DMS 273 (cell line): ENCODE measurements around the gene TMPRSS7.
"Not testable (repeated sequence)": the region's sequence is repeated elsewhere in the genome, so short reads cannot be mapped to it uniquely, and the experiment has no call there.

Experiments used
- DNase-seq: peaks from one replicate; lab custom pipeline; 2025; ENCODE audit not compliant: unreplicated experiment; lab: John Stamatoyannopoulos, UW

The TMPRSS7 gene

DNA sequence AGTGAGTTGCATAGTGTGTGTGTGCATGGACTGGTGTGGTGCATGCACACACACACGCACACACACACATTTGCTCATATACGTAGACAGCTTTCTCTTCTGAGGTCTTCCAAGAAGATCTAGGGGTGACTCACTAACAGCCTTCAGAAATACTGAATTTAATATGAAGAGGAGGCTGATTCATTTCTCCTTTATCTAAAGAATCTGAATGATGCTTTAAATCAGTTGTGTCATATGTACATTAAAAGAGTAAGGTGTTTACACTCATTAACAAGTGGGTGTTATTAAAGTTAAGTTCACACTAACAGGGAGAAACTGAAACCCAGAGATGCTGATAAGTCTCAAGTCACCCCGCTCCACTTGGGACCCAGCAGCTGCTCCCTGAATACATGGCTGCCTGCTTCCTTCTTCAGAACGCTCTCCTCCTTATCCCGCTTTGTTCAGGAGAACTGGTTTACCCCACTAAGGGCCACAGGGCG, 22.0 kb downstream of the TMPRSS7 start:
- no peak for DNase-seq

GRCh38 chr3:112059497-112059896, 25.0 kb downstream of the TMPRSS7 start:
- DNase-seq = no peak

DNA sequence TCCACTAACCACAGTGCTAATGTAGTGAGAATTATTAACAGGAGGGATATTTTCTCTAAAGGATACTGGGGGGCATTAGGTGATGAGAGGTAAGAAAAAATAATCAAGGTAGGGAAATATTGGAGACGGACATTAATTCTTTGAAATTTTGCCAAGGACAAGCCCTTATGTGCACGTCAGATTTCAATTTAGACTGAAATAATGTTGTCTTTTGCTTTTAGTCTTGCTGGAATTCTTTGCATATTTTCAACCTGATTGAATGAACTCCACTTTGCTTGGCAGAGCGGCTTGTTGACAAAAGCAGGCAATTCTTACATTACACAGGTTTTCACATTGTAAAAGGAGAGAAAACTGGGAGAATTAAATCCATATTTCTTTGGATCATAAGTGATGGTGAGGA, 26.6 kb downstream of the TMPRSS7 start:
- DNase-seq = no peak

- DNase-seq = not testable (repeated sequence)
Measured at GRCh38 chr3:112072387-112073060, 38.0 kb downstream of the TMPRSS7 start.

DNA sequence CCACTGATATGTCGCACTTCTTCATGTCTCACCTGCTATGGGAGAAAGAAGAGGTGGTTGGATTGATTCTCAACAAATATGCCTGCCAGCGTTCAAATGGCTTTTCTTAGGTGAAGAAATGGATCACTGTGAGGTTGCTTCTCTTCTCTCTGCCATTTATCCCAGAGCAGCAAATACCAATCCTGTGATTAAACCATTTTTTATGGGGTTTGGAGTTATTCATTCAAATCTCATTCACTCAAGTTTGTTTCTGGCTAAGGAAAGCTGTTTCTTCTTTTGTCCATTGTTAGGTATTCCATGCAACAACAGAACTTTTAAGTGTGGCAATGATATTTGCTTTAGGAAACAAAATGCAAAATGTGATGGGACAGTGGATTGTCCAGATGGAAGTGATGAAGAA, 39.5 kb downstream of the TMPRSS7 start:
- DNase-seq = no peak

GRCh38 chr3:112074616-112075497, 40.3 kb downstream of the TMPRSS7 start:
- DNase-seq = peak; percentile 78

- no peak for DNase-seq
Measured at GRCh38 chr3:112078125-112079083, 43.9 kb downstream of the TMPRSS7 start.

DNA sequence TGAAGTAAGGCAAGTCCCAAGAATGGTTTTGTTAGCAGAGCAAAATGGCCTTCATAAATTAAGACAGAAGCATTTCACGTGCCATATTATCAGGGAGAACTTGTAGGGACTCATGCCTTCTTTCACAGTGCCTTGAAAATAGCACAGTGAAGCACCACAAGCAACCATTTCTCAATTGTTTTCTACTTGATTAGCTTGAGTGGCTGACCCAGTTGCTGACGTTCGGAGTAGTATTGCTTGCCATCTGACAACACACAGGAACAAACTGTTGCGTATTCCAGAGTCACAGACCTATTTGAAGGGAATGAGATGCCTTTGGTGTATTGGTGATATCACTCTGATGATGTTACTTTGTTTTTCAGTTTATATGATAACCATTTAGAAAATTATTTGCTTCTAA, 48.7 kb downstream of the TMPRSS7 start:
- no peak for DNase-seq

- peak; percentile 53 for DNase-seq
Measured at GRCh38 chr3:112084980-112085705, 50.6 kb downstream of the TMPRSS7 start.

DNA sequence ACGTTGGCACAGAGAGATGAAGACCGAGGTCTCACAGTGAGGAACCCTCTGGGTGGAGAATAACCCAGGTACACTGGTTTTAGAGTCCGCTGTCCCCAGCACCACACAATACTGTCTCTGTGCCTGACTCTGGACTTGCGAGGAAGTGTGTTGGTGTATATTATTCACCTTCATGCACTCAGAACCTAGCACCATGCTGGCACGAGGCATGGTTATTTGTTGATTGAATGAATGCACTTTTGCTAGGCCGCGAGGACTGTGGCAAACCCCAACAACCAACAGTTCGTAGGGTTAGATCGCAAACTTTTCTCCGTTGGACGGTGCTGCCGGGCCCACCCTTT, 51.2 kb downstream of the TMPRSS7 start:
- no peak for DNase-seq

DNA sequence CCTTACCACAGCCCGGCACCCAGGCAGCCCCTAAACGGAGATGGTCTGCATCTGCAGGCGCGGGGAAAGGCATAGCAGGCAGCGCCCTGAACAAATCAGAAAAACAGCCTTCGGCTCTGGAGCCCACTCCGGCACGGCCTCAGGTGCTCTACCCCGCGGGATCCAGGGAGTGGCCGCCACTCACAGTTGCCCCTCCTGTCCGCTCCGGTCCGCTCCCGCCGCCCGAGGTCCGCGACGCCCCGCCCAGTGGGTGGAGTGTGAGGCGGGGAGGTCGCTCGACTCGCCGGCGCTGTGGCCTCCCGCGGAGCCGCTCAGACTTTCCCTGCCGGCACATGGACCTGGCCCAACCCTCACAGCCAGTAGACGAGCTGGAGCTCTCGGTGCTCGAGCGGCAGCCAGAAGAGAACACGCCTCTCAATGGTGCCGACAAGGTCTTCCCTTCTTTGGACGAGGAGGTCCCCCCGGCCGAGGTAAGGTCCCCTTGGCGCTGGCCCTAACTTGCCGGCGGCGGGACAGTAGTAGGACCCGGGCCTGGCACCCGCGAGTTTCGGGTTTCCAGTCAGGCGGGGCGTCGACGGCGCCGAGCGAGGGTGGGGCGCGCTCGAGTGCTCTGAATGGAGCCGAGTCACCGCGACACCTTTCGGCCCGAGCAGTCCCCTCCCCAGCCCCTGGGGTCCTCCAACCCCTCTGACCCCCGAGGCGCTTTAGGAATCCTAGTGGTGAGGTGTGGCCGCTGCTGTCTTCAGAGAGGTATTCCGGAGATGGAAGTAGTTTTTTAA, 51.7 kb downstream of the TMPRSS7 start, which contains the start of gene C3orf52:
C3orf52 (plus strand) TSS at position 314 of the 779 bp plus-strand sequence; CDS start at position 333, 19 bp downstream.
- DNase-seq = peak; percentile 95

GRCh38 chr3:112086875-112087524, 52.5 kb downstream of the TMPRSS7 start:
- peak; percentile 22 for DNase-seq

DNA sequence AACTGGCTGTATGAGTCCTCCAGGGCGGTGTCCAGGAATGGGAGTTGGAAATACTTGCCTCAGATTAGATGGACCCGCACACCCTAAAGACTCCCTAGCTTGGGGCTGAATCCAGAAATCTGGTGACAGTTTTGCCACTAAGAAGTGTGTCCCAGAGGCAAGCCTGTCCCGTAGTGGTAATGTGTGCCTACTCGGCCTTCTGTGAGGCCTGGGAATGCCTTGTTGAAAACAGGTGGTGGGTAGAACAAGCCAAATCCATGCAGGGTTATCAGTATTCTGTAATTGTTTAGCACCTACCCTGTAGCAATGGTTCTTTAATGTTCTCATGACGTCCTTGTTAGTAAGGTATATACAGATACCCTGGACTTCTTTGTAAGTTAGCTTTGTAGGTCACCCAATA, 53.2 kb downstream of the TMPRSS7 start:
- no peak for DNase-seq

- DNase-seq = no peak
Measured at GRCh38 chr3:112088944-112089343, 54.4 kb downstream of the TMPRSS7 start.

DNA sequence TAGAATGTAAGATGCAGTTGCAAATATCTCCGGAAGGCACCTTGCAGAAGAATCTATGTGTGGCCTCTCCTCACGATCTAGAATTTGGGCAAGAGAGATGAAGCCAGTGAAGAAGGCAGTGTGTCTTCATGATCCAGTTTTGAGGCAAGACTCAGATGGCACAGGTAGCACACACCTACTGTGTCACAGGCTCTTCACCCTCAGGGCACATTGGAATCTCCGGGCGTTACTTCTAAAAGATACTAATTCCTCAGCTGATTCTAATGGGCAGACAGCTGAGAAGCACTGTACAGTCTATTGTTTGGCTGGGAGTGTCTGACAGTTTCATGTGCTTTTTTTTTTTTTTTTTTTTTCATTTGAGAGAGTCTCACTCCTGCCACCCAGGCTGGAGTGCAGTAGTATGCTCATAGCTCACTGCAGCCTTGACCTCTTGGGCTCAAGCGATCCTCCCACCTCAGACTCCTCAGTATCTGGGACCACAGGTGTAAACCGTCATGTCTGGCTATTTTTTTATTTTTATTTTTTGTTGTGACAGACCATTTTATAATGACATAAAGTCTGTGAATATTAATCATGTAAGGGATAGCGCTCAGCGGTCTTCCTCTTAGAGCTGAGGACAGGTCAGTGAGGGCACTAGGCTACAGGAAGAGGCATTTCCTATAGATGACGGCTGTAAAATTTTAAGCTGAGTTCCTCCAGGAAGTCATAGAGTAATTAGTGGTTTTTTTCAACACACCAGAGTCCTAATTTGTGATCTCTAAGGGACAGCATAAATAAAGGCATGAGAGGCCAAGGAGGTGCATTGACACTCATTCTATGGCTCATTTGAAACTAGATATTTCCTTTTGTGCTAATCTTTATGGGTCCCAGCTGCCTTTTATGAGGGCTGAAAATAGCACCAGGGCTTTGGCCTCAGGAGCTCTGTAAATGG, 55.7 kb downstream of the TMPRSS7 start:
- DNase-seq = no peak

DNA sequence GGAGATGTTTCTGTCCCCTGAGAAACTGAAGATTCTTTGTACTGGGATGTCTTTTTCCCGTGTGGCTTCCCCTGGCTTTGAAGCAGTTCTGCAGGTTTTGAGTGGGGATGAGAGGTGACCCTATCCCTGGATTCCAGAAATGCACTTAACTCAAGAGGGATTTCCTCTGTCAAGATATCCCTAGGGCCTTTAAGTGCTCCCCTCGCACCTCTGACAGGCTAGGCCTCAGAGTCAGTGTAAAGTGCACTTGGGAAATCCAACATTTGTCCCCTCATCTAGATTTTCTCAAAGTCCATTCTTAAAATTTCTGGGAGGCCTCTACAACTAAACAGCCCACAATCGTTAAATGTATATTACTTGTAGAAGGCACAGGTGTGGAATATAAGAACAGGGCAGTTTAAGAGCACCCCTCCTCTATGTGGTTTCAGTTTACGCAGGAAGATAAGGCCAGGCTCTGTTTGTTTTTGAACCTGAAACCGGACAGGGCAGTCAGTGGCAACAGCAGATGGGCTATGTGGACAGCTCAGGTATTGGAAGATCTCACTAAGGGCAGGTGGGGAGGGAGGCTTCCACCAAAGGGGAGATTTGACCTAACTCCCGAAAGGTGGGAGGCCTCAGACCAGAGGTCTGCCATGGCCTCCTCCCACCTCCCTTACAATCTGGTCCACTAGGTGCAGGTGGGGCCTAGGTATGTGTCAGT, 56.5 kb downstream of the TMPRSS7 start:
- DNase-seq = no peak

DNA sequence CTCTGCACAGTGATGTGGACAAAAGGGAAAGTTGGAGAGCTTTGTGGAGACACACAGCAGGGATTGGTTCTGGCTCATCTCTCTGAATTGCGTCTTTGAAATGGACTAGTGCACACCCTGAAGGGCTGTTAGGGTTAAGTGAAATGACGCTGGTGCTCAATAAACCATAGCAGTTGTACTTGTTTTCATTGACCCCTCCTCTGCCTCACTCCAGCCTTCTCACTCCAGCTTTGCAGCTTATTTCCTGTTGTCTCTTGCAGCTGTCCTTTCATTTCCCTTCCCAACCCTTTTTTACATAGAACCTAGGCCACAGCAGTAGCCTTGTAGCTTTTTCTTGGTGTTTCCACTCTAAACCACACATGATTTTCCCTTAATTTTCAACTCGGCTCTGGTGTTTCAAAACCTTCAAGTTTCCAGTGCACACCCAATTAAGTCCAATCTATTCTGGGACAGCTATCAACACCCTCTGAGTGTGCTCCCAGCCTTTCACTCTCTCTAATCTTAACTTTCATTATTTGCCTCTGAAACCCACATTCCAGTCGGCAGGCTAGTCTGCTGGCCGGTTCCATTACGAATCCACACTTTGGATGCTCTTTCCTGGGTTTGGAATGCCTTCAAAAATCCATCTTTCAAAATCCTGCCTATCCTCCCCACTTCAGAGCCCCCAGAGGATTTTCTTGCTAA, 58.1 kb downstream of the TMPRSS7 start:
- DNase-seq = no peak
